SK-N-SH (cell line): ENCODE data around the gene PROK2. TPM values are rescaled to one million over a fixed set of nuclear protein-coding genes. Genes with fewer than 3 reads are reported as not detected.

Experiments used
- CTCF ChIA-PET: fragments of 300-600, 350-600 bp; formaldehyde crosslinking; extraction: SDS; loops from one replicate; lab custom pipeline; 2021; lab: Yijun Ruan, JAX
- POLR2A ChIA-PET: fragments of 350-600 bp; sonication (Branson Sonifier 250); formaldehyde crosslinking; extraction: SDS; loops from one replicate; lab custom pipeline; 2020; ENCODE audit warnings: antibody characterized with exemption, inconsistent platforms; lab: Yijun Ruan, JAX
- DNase-seq: peaks from one replicate; pipeline ENCODE4 v3.0.0; 2012
- H2AFZ ChIP-seq: fragments of 200-600 bp; sonication (generic); 2 replicates; pipeline ENCODE4 v1.8.1; 2016; ENCODE audit warnings: antibody characterized with exemption, mild to moderate bottlenecking, low read depth
- H3F3A ChIP-seq: fragments of 200-600 bp; sonication (generic); replicated peaks from 2 replicates; pipeline ENCODE3; 2016; ENCODE audit warnings: antibody characterized with exemption, mild to moderate bottlenecking; ENCODE audit not compliant: insufficient read depth
- H3K27ac ChIP-seq, 2 experiments: fragments of 200-500 bp in 1 of 2; fragments of 200-600 bp in 1 of 2; sonication (Bioruptor generic) in 1 of 2; sonication (generic), shearing (Covaris generic) in 1 of 2; 2 replicates each; pipeline versions ENCODE4 v1.5.1 to v1.6.1; 2014 to 2016; ENCODE audit warnings: low read depth in 2 of 2, inconsistent platforms in 1 of 2, low read length in 1 of 2, mild to moderate bottlenecking in 1 of 2, mixed read lengths in 1 of 2
- H3K27me3 ChIP-seq: fragments of 200-600 bp; sonication (generic), shearing (Covaris generic); 2 replicates; pipeline ENCODE4 v1.6.1; 2016; ENCODE audit warnings: mixed run types; ENCODE audit not compliant: insufficient read depth
- H3K36me3 ChIP-seq, 2 experiments: fragments of 200-500 bp in 1 of 2; fragments of 200-600 bp in 1 of 2; sonication (Bioruptor generic) in 1 of 2; sonication (generic) in 1 of 2; replicated peaks in 1 of 2; 2 replicates each; pipeline versions ENCODE3 to v1.5.1; 2014 to 2016; ENCODE audit warnings: low read length in 1 of 2, mild to moderate bottlenecking in 1 of 2; ENCODE audit not compliant: insufficient read depth in 2 of 2, control insufficient read depth in 1 of 2
- H3K4me1 ChIP-seq, 2 experiments: fragments of 200-500 bp in 1 of 2; fragments of 200-600 bp in 1 of 2; sonication (Bioruptor generic) in 1 of 2; sonication (generic), shearing (Covaris generic) in 1 of 2; 2 replicates each; pipeline versions ENCODE4 v1.5.1 to v1.6.1; 2014 to 2016; ENCODE audit warnings: low read depth in 1 of 2, low read length in 1 of 2, mixed run types in 1 of 2; ENCODE audit not compliant: insufficient read depth in 2 of 2, control insufficient read depth in 1 of 2
- H3K4me2 ChIP-seq: fragments of 200-600 bp; sonication (generic), shearing (Covaris generic); 2 replicates; pipeline ENCODE4 v1.6.1; 2017; ENCODE audit warnings: mixed run types
- H3K4me3 ChIP-seq, 2 experiments: fragments of 200-500 bp in 1 of 2; fragments of 200-600 bp in 1 of 2; sonication (Bioruptor generic) in 1 of 2; sonication (generic), shearing (Covaris generic) in 1 of 2; 2 replicates each; pipeline versions ENCODE4 v1.5.1 to v1.8.1; 2014 to 2016; ENCODE audit warnings: low read depth in 2 of 2, inconsistent platforms in 1 of 2, low read length in 1 of 2, mild to moderate bottlenecking in 1 of 2, mixed read lengths in 1 of 2, moderate library complexity in 1 of 2
- H3K79me2 ChIP-seq: fragments of 200-600 bp; sonication (generic); 2 replicates; pipeline ENCODE4 v1.8.1; 2017; ENCODE audit warnings: mild to moderate bottlenecking; ENCODE audit not compliant: insufficient read depth
- H3K9ac ChIP-seq: fragments of 200-600 bp; sonication (generic); 2 replicates; pipeline ENCODE4 v1.6.1; 2017; ENCODE audit warnings: mixed run types
- H3K9me2 ChIP-seq: fragments of 200-600 bp; sonication (generic); 2 replicates; pipeline ENCODE4 v1.6.1; 2017; ENCODE audit warnings: mixed run types
- H3K9me3 ChIP-seq: fragments of 200-600 bp; sonication (generic); 2 replicates; pipeline ENCODE4 v1.6.1; 2017; ENCODE audit warnings: mixed run types, mild to moderate bottlenecking, moderate library complexity
- H4K20me1 ChIP-seq: fragments of 200-600 bp; sonication (generic); 2 replicates; pipeline ENCODE4 v1.6.1; 2017; ENCODE audit warnings: mild to moderate bottlenecking, mixed run types; ENCODE audit not compliant: insufficient read depth
- CHD2 ChIP-seq: fragments of 150-350 bp; IDR thresholded peaks from 2 replicates; pipeline ENCODE4 v1.6.1; 2018; ENCODE audit warnings: low read length; ENCODE audit not compliant: partially characterized antibody
- CTCF ChIP-seq: fragments of 200-600 bp; sonication (generic); IDR thresholded peaks from 2 replicates; pipeline ENCODE4 v1.6.1; 2017; ENCODE audit warnings: antibody characterized with exemption, mild to moderate bottlenecking, moderate library complexity
- ELF1 ChIP-seq: IDR thresholded peaks from 2 replicates; pipeline ENCODE4 v1.4.0; 2012
- EP300 ChIP-seq, 2 experiments: IDR thresholded peaks; 2 replicates each; pipeline versions ENCODE4 v1.4.0 to v1.6.1; 2012; ENCODE audit warnings: borderline replicate concordance in 1 of 2, low read depth in 1 of 2, low read length in 1 of 2
- EZH2phosphoT487 ChIP-seq: fragments of 200-600 bp; sonication (generic); IDR thresholded peaks from 2 replicates; pipeline ENCODE4 v1.6.1; 2017; ENCODE audit warnings: low read depth, mixed run types, mild to moderate bottlenecking, antibody characterized with exemption, moderate library complexity, borderline replicate concordance
- FOXM1 ChIP-seq: IDR thresholded peaks from 2 replicates; pipeline ENCODE4 v1.4.0; 2012; ENCODE audit warnings: low read depth, mild to moderate bottlenecking
- GATA2 ChIP-seq: sonication (generic); formaldehyde crosslinking; IDR thresholded peaks from 2 replicates; pipeline ENCODE4 v1.5.0; 2020; ENCODE audit warnings: mild to moderate bottlenecking, missing genetic modification reagents
- MXI1 ChIP-seq: IDR thresholded peaks from 2 replicates; pipeline ENCODE4 v1.6.1; 2012; ENCODE audit warnings: mild to moderate bottlenecking, low read depth, low read length, improper control_type of control experiment
- PBX3 ChIP-seq: IDR thresholded peaks from 2 replicates; pipeline ENCODE4; 2012
- RAD21 ChIP-seq: IDR thresholded peaks from 2 replicates; pipeline ENCODE4 v1.6.1; 2012; ENCODE audit warnings: mild to moderate bottlenecking, low read length
- SMC3 ChIP-seq: IDR thresholded peaks from 2 replicates; pipeline ENCODE4 v1.6.1; 2012; ENCODE audit warnings: low read depth, low read length, improper control_type of control experiment
- TCF12 ChIP-seq: IDR thresholded peaks from 2 replicates; pipeline ENCODE4 v1.4.0; 2012
- WGBS: methylation state at CpG from one replicate; pipeline ENCODE4 v1.1.6; 2017; ENCODE audit warnings: low lambda C conversion rate; 5-methylcytosine and 5-hydroxymethylcytosine counted together
- polyA plus RNA-seq, 3 experiments: library from polyadenylated mRNA; depleted of rRNA; stranded (reverse); fragments of >200 nt; gene quantifications; 2 replicates each; pipeline ENCODE4 v1.2.3, GENCODE V29; 2012
- TF ChIP-seq, protein P1 (sequence below): fragments of 150-350 bp; IDR thresholded peaks from 2 replicates; pipeline ENCODE4 v1.6.1; 2017; ENCODE audit warnings: antibody characterized with exemption, low read length, low read depth, borderline replicate concordance
- TF ChIP-seq, protein P2 (sequence below): IDR thresholded peaks from 2 replicates; pipeline ENCODE4 v1.4.0; 2012; ENCODE audit warnings: low read depth

Gene PROK2, protein sequence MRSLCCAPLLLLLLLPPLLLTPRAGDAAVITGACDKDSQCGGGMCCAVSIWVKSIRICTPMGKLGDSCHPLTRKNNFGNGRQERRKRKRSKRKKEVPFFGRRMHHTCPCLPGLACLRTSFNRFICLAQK
- polyA plus RNA-seq (2012; rRNA removed) = not detected in 2 replicates
- not detected in 2 replicates for polyA plus RNA-seq (2012; cell fraction: cytosol; rRNA removed)
- polyA plus RNA-seq (2012; cell fraction: nucleus; rRNA removed) = not detected in 2 replicates

- no peak within 1 kb of the TSS for H3K9ac ChIP-seq
- DNase-seq = peak; percentile 77
- H3K4me1 ChIP-seq = peaks cover 0 to 6% of the 10 kb centered on the region in 2 experiments; a peak in 1 of 4 replicates
- TF ChIP-seq, protein P1, sequence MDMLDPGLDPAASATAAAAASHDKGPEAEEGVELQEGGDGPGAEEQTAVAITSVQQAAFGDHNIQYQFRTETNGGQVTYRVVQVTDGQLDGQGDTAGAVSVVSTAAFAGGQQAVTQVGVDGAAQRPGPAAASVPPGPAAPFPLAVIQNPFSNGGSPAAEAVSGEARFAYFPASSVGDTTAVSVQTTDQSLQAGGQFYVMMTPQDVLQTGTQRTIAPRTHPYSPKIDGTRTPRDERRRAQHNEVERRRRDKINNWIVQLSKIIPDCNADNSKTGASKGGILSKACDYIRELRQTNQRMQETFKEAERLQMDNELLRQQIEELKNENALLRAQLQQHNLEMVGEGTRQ = no peak
- TF ChIP-seq TCF12 (no peak), MXI1 (no peak), GATA2 (CRISPR knock-in tag) (no peak), ELF1 (no peak), FOXM1 (no peak), CHD2 (no peak), CTCF (no peak), EP300 (IDR thresholded peaks at IDR 0.05; ENCODE audit: borderline replicate concordance in 1 of 2, low read depth in 1 of 2, low read length in 1 of 2) (no peak), EZH2phosphoT487 (no peak), PBX3 (no peak), SMC3 (no peak), RAD21 (no peak)
- TF ChIP-seq, protein P2, sequence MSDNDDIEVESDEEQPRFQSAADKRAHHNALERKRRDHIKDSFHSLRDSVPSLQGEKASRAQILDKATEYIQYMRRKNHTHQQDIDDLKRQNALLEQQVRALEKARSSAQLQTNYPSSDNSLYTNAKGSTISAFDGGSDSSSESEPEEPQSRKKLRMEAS = no peak
- no peaks in the 10 kb centered on the region for H3K9me3 ChIP-seq
- no peaks in the 10 kb centered on the region for H3K9me2 ChIP-seq
- H3F3A ChIP-seq = no peaks in the 10 kb centered on the region
- no peaks in the 10 kb centered on the region for H3K79me2 ChIP-seq
- POLR2A ChIA-PET = no interaction called here
- H3K36me3 ChIP-seq = no peaks in the 10 kb centered on the region
- 3% methylated on average over 14 of the region's 89 CpGs for WGBS
- no peaks in the 10 kb centered on the region for H4K20me1 ChIP-seq
- H2AFZ ChIP-seq = no peak within 1 kb of the TSS
- peaks cover 28% of the 10 kb centered on the region for H3K27me3 ChIP-seq
- CTCF ChIA-PET = no interaction called here
- H3K4me2 ChIP-seq = no peak within 1 kb of the TSS
- H3K27ac ChIP-seq = no peak within 1 kb of the TSS
- peak within 1 kb of the TSS in 1 of 2 experiments; percentile 41; a peak in 1 of 4 replicates for H3K4me3 ChIP-seq
Measured at GRCh38 chr3:71784914-71785531, at the start of gene PROK2. Gene PROK2 (minus strand): TSS chr3:71785148. CDS start chr3:71785052, 96 bp downstream.
